Prostate gland (tissue), 2 donors: ENCODE results near the gene SIN3B. TPM values are rescaled to one million over a fixed set of nuclear protein-coding genes. Genes with fewer than 3 reads are reported as not detected.
A peak's percentile ranks its signal among the peaks of the same experiment; 100 is the strongest.

Source experiments
- DNase-seq: peaks from one replicate; pipeline ENCODE4 v3.0.0-alpha.2; 2019; ENCODE audit warnings: low spot score
- H3K27ac ChIP-seq, 2 donors: fragments of 200-600 bp; sonication (generic); 2 replicates each; pipeline ENCODE4 v1.5.1; 2017 to 2019
- H3K27me3 ChIP-seq: fragments of 200-600 bp; sonication (generic); replicated peaks from 2 replicates; pipeline ENCODE4 v1.5.1; 2019; ENCODE audit not compliant: insufficient read depth
- H3K36me3 ChIP-seq, 2 donors: fragments of 200-600 bp; sonication (generic); 1 replicate in 1 of 2; 2 replicates in 1 of 2; pipeline versions ENCODE4 v1.5.1 to v1.8.1; 2017 to 2019
- H3K4me1 ChIP-seq: fragments of 200-600 bp; sonication (generic); replicated peaks from 2 replicates; pipeline ENCODE4 v1.5.1; 2019
- H3K4me3 ChIP-seq, 2 donors: fragments of 200-600 bp; sonication (generic); 2 replicates each; pipeline ENCODE4 v1.5.1; 2017 to 2019
- H3K9me3 ChIP-seq: fragments of 200-600 bp; sonication (generic); 2 replicates; pipeline ENCODE4 v1.5.1; 2017
- CTCF ChIP-seq, 4 experiments: fragments of 200-600 bp in 2 of 4; fragments of 450-650 bp in 2 of 4; sonication (generic) in 2 of 4; IDR thresholded peaks; 1 replicate in 3 of 4; 2 replicates in 1 of 4; pipeline ENCODE4 v1.5.1; 2016 to 2019; ENCODE audit warnings: antibody characterized with exemption in 4 of 4, mild to moderate bottlenecking in 2 of 4, moderate library complexity in 2 of 4
- POLR2A ChIP-seq: fragments of 450-650 bp; IDR thresholded peaks from one replicate; pipeline ENCODE4 v1.6.1; 2016; ENCODE audit warnings: antibody characterized with exemption, mild to moderate bottlenecking
- POLR2AphosphoS5 ChIP-seq: sonication (generic); formaldehyde crosslinking; IDR thresholded peaks from one replicate; pipeline ENCODE4 v1.6.1; 2017; ENCODE audit warnings: antibody characterized with exemption
- WGBS: methylation state at CpG from one replicate; pipeline ENCODE4 v1.1.5; 2018; 5-methylcytosine and 5-hydroxymethylcytosine counted together
- intact Hi-C: fragments of 100-400 bp; cut with DNase I; formaldehyde crosslinking; loops from one replicate; pipeline ENCODE4 v1.14.2; 2022
- total RNA-seq, 2 donors: library from RNA; depleted of rRNA; stranded (reverse); fragments of >200 nt; gene quantifications; one replicate each; pipeline ENCODE4 v1.1.0, GENCODE V29; 2016

Gene SIN3B
- total RNA-seq, 2 donors from 2014 or later: 37.8 to 159 TPM

GRCh38 chr19:16896146-16897028 lies 67.2 kb downstream of the SIN3B start:
- TF ChIP-seq POLR2AphosphoS5 (peak; percentile 14), CTCF (IDR thresholded peaks at IDR 0.05) (no peak), POLR2A (peak; percentile 46)
- Histone ChIP-seq H3K4me1 (no peaks in the 10 kb centered on the region), H3K9me3 (no peaks in the 10 kb centered on the region), H3K27me3 (no peaks in the 10 kb centered on the region), H3K4me3 (peak overlapping the region; percentile 31 to 37), H3K27ac (peak overlapping the region; percentile 52 to 58), H3K36me3 (no peaks in the 10 kb centered on the region)
- no peak for DNase-seq
- WGBS: 13% methylated on average over 53 of the region's 66 CpGs
- intact Hi-C loops: loop anchor here (5.0 kb wide), 1 partner anchor 69 kb away; the partner anchor contains the start of gene SIN3B

- Histone ChIP-seq H3K36me3 (no peaks in the 10 kb centered on the region), H3K9me3 (no peaks in the 10 kb centered on the region), H3K4me3 (peak overlapping the region; percentile 35 to 38), H3K27ac (peak overlapping the region; percentile 82 to 87), H3K27me3 (no peaks in the 10 kb centered on the region), H3K4me1 (no peaks in the 10 kb centered on the region)
- DNase-seq: peak; percentile 93
- 5% methylated on average over 48 of the region's 68 CpGs for WGBS
- TF ChIP-seq POLR2AphosphoS5 (peak; percentile 49), POLR2A (peak; percentile 58), CTCF (IDR thresholded peaks at IDR 0.05) (no peak)
- intact Hi-C loops: loop anchor here (5.0 kb wide), 1 partner anchor 70 kb away; the partner anchor contains the start of gene SIN3B
These were observed 68.0 kb downstream of the SIN3B start for GRCh38 chr19:16897029-16897855.

GRCh38 chr19:16897856-16898161 lies 68.6 kb downstream of the SIN3B start:
- Histone ChIP-seq H3K4me3 (peak overlapping the region; percentile 35 to 38), H3K4me1 (no peaks in the 10 kb centered on the region), H3K27ac (peak overlapping the region; percentile 82 to 87), H3K27me3 (no peaks in the 10 kb centered on the region), H3K9me3 (no peaks in the 10 kb centered on the region), H3K36me3 (no peaks in the 10 kb centered on the region)
- TF ChIP-seq POLR2A: no peak
- TF ChIP-seq POLR2AphosphoS5: no peak
- TF ChIP-seq CTCF (IDR thresholded peaks at IDR 0.05): no peak
- DNase-seq: no peak
- intact Hi-C loops: loop anchor here (5.0 kb wide), 1 partner anchor 71 kb away; the partner anchor contains the start of gene SIN3B
- WGBS: 20% methylated on average over 21 of the region's 30 CpGs

- H3K9me3 ChIP-seq: no peaks in the 10 kb centered on the region
- no peak overlapping the region for H3K27ac ChIP-seq
- H3K36me3 ChIP-seq: no peaks in the 10 kb centered on the region
- no peak overlapping the region for H3K4me3 ChIP-seq
- no peak for DNase-seq
- intact Hi-C loops: loop anchor here (5.0 kb wide), 1 partner anchor 71 kb away; the partner anchor contains the start of gene SIN3B
- H3K4me1 ChIP-seq: no peaks in the 10 kb centered on the region
- WGBS: 93% methylated on average over 12 of the region's 12 CpGs
- no peaks in the 10 kb centered on the region for H3K27me3 ChIP-seq
- TF ChIP-seq POLR2AphosphoS5 (no peak), CTCF (IDR thresholded peaks at IDR 0.05) (no peak), POLR2A (no peak)
These were observed 69.3 kb downstream of the SIN3B start for GRCh38 chr19:16898361-16899015.
